ENCODE data around the gene PRDM16. TPM values are rescaled to one million over a fixed set of nuclear protein-coding genes. Genes with fewer than 3 reads are reported as not detected.

PRDM16 gene
- total and polyA plus RNA-seq, 2 of the 13 experiments (the other 11 are each of a cell fraction or from before 2014, with no cell fraction given), result 0.15 to 0.81 TPM

DNA sequence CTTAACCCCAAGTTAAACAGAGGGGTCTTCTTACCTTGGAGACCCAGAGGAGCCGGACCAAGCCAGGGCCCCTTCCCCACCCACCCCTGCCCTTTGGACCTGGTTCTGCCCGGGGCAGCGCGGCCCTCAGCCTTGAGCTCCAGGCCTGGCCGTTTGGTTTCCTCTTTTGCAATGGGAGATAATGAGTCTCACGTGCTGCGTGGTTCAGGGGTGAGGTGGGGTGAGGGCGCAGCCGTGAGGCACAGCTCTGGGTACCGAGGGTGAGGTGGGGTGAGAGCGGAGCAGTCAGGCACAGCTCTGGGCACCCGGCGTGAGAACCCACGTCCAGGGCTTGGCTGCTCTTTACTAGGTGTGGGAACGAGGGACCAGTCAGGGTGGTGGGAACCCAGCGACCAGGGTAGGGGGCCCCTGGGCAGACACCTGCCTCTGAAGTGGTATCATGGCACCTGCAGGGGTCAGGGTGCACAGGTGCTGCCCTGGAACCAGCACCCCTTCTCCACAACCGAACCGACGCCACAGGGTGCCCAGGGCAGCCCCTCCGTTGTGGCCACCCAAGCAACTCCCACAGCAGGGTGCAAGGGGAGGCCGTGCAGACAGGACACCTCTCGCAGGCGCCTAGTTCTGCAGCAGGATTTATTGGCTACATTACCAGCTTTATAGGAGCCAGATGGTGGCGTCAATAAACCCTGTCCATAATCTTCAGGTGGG, 182.2 kb downstream of the PRDM16 start (continued):
- peak; percentile 48; the same call in 1 of the 2 replicates for TF ChIP-seq ARNTL (CRISPR knock-in tag; IDR thresholded peaks at IDR 0.05)
- TF ChIP-seq, protein P1, sequence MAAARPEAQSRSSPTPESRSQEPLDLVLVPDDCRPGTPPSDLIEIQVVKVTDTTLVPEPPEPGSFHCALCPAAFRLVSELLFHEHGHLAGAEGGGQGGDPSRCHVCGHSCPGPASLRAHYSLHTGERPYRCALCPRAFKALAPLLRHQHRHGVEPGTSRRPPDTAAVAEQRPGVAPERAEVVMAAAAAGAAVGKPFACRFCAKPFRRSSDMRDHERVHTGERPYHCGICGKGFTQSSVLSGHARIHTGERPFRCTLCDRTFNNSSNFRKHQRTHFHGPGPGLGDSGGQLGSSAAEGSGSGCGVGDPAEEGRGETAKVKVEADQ (CRISPR knock-in tag; IDR thresholded peaks at IDR 0.05; ENCODE audit: borderline replicate concordance), result no peak
- TF ChIP-seq, protein P2, sequence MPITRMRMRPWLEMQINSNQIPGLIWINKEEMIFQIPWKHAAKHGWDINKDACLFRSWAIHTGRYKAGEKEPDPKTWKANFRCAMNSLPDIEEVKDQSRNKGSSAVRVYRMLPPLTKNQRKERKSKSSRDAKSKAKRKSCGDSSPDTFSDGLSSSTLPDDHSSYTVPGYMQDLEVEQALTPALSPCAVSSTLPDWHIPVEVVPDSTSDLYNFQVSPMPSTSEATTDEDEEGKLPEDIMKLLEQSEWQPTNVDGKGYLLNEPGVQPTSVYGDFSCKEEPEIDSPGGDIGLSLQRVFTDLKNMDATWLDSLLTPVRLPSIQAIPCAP (CRISPR knock-in tag; IDR thresholded peaks at IDR 0.05; ENCODE audit: low read depth), result no peak
- no peak for TF ChIP-seq CBX5 (CRISPR knock-in tag; IDR thresholded peaks at IDR 0.05; ENCODE audit: borderline replicate concordance)
- TF ChIP-seq ZBTB20 (CRISPR knock-in tag; IDR thresholded peaks at IDR 0.05; ENCODE audit: borderline replicate concordance, low read depth), result no peak
- no peak for TF ChIP-seq RFXAP (CRISPR knock-in tag; IDR thresholded peaks at IDR 0.05; ENCODE audit: borderline replicate concordance)
- TF ChIP-seq KAT2B (IDR thresholded peaks at IDR 0.05; ENCODE audit: borderline replicate concordance, low read depth, low read length), result no peak
- TF ChIP-seq TRIM24 (CRISPR knock-in tag; IDR thresholded peaks at IDR 0.05), result 0 out of 2 replicates have a peak, but pooled peaks have one; percentile 24
- TF ChIP-seq PAX8 (CRISPR knock-in tag; IDR thresholded peaks at IDR 0.05; ENCODE audit: borderline replicate concordance), result no peak
- peak; percentile 41; the same call in 1 of the 2 replicates for TF ChIP-seq CEBPB (IDR thresholded peaks at IDR 0.05; ENCODE audit: borderline replicate concordance, low read depth, low read length)
- TF ChIP-seq, protein P3, sequence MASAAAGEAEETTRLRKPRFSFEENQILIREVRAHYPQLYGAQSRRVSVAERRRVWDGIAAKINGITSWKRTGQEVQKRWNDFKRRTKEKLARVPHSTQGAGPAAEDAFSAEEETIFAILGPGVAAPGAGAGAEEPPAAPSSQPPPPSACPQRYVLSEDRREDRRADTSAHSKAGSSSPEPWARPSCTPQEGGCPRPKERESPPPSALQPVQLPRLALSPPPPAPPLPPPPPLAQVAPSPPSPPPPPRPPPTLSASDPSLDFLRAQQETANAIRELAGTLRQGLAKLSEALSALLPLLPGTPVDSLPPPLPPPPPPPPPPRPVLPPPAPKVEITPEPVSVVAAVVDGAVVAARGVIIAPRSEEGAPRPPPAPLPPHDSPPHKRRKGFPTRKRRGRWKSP (CRISPR knock-in tag; IDR thresholded peaks at IDR 0.05), result 0 out of 2 replicates have a peak, but pooled peaks have one; percentile 38
- no peak for TF ChIP-seq PCBP2 (optimal IDR thresholded peaks at IDR 0.05; ENCODE audit: low read depth, low read length, poor library complexity, severe bottlenecking)
- TF ChIP-seq, protein P4, sequence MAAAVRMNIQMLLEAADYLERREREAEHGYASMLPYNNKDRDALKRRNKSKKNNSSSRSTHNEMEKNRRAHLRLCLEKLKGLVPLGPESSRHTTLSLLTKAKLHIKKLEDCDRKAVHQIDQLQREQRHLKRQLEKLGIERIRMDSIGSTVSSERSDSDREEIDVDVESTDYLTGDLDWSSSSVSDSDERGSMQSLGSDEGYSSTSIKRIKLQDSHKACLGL (CRISPR knock-in tag; IDR thresholded peaks at IDR 0.05), result no peak
- TF ChIP-seq, protein P5, sequence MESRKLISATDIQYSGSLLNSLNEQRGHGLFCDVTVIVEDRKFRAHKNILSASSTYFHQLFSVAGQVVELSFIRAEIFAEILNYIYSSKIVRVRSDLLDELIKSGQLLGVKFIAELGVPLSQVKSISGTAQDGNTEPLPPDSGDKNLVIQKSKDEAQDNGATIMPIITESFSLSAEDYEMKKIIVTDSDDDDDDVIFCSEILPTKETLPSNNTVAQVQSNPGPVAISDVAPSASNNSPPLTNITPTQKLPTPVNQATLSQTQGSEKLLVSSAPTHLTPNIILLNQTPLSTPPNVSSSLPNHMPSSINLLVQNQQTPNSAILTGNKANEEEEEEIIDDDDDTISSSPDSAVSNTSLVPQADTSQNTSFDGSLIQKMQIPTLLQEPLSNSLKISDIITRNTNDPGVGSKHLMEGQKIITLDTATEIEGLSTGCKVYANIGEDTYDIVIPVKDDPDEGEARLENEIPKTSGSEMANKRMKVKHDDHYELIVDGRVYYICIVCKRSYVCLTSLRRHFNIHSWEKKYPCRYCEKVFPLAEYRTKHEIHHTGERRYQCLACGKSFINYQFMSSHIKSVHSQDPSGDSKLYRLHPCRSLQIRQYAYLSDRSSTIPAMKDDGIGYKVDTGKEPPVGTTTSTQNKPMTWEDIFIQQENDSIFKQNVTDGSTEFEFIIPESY (CRISPR knock-in tag; IDR thresholded peaks at IDR 0.05), result no peak
- TF ChIP-seq TCF7L2 (IDR thresholded peaks at IDR 0.05; ENCODE audit: low read depth, low read length), result no peak
- no peak for TF ChIP-seq ZNF83 (CRISPR knock-in tag; IDR thresholded peaks at IDR 0.05; ENCODE audit: borderline replicate concordance)
- no peak for TF ChIP-seq KLF6 (CRISPR knock-in tag; IDR thresholded peaks at IDR 0.05)
- no peak for TF ChIP-seq ZNF619 (CRISPR knock-in tag; IDR thresholded peaks at IDR 0.05)
- 0 out of 2 replicates have a peak, but pooled peaks have one; percentile 33 for TF ChIP-seq KDM6A (CRISPR knock-in tag; IDR thresholded peaks at IDR 0.05; ENCODE audit: low read depth)
- TF ChIP-seq ARNT (IDR thresholded peaks at IDR 0.05), result no peak
- no peak for TF ChIP-seq NFYC (CRISPR knock-in tag; IDR thresholded peaks at IDR 0.05)
- TF ChIP-seq, protein P6, sequence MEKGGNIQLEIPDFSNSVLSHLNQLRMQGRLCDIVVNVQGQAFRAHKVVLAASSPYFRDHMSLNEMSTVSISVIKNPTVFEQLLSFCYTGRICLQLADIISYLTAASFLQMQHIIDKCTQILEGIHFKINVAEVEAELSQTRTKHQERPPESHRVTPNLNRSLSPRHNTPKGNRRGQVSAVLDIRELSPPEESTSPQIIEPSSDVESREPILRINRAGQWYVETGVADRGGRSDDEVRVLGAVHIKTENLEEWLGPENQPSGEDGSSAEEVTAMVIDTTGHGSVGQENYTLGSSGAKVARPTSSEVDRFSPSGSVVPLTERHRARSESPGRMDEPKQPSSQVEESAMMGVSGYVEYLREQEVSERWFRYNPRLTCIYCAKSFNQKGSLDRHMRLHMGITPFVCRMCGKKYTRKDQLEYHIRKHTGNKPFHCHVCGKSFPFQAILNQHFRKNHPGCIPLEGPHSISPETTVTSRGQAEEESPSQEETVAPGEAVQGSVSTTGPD (CRISPR knock-in tag; IDR thresholded peaks at IDR 0.05), result no peak
- TF ChIP-seq DPF2 (CRISPR knock-in tag; IDR thresholded peaks at IDR 0.05; ENCODE audit: borderline replicate concordance, low read depth), result 0 out of 2 replicates have a peak, but pooled peaks have one; percentile 52
- no peak for TF ChIP-seq XBP1 (CRISPR knock-in tag; IDR thresholded peaks at IDR 0.05)
